Medulla oblongata (tissue), 1 donor: ENCODE measurements around the gene DOCK10.

Experiments used
- DNase-seq: peaks from one replicate; pipeline ENCODE4 v3.0.0-alpha.2; 2015; ENCODE audit errors: extremely low spot score

DOCK10 gene

DNA sequence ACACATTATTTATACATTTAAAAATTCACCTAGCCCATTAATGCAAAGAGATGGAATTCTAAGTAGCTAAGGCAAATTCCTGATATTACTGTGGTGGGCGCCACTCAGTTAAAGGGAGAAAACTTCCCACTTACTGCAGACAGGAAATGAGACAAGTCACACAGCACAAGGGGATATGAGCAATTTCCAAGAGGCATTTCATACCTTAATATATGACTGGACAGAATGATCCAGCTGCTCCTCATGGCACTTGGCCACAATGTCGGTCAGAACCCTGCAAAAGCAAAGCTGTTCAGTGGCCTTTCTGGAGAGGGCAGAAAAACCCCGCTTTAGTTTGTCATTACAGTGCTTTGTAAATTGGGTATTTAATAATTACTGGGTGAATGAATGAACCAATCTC, 204.7 kb downstream of the DOCK10 start:
- DNase-seq, result no peak

GRCh38 chr2:224837066-224837465, 205.2 kb downstream of the DOCK10 start:
- no peak for DNase-seq

DNA sequence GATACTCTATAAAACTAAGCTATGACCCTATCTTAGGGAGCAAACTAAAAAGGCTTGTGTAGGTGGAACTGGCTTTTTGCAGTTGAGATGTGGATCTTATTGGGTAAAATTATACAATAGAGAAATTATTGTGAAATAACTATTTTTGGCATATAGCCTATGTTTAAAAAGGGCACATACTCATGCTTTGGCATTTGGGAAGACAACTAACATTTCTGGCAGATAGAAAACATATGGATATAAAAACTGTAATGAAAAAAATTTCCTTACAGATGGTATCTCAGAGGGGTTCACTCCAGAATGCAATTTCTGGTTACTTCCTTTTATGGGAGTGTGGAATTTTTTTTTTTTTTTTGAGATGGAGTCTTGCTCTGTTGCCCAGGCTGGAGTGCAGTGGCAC, 206.0 kb downstream of the DOCK10 start:
- no peak for DNase-seq

GRCh38 chr2:224835405-224835804, 206.9 kb downstream of the DOCK10 start:
- no peak for DNase-seq

GRCh38 chr2:224833986-224834385, 208.3 kb downstream of the DOCK10 start:
- DNase-seq, result no peak

GRCh38 chr2:224832207-224832606, 210.1 kb downstream of the DOCK10 start:
- no peak for DNase-seq

DNA sequence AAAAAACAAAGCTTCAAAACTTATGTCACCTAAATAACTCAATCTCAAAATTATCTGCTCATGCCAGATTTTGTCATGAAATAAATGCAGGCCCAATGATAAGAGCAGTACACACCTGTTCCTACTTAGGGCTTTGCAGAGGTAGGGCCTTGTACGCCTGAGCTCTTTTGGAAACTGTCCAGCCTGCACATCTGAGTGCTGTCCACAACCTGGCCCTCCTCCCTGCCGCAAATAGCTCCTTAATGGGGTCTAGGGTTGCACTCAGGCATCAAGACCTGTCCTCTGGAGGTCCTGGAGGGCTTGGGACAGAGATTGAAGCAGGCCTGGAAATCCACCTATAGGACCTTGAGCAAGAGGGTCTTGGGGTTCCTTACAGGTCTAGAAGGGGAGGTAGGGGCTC, 210.7 kb downstream of the DOCK10 start:
- DNase-seq, result no peak

DNA sequence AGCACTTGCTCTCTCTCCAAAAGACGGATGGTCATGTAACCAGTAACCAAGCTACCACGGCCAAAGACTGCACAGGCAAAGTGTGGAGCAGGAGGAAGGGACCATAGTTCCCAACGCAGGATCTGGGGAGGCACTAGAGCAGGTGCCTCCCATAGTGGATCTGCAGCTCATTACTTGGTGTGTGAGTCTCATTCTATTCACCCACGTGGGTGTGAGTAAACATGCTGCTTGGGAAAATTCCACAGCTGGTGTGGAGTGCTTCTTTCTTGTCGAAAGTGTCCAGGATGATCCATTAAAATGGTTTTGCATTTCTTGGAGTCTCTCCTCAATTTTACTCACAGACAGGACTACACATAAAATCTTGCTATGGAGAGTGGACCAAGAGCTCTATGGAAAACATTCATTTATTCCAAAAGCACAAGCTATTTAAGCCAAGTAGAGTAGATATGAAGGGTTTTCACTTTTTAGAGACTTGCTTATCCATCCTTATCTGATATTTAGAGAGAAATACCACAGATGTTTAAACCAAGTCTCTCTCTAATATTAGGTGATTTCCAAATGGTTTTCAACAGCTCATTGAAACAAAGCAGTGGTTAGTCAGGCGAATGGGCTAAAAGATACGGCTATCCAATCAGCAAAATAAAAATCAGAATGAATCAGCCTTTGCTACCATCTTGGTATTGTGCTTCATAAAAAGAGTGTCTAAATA, 221.8 kb downstream of the DOCK10 start:
- DNase-seq, result no peak

- no peak for DNase-seq
Observed at GRCh38 chr2:224819075-224819474, 223.2 kb downstream of the DOCK10 start.

- DNase-seq, result no peak
Observed at GRCh38 chr2:224817676-224818075, 224.6 kb downstream of the DOCK10 start.

DNA sequence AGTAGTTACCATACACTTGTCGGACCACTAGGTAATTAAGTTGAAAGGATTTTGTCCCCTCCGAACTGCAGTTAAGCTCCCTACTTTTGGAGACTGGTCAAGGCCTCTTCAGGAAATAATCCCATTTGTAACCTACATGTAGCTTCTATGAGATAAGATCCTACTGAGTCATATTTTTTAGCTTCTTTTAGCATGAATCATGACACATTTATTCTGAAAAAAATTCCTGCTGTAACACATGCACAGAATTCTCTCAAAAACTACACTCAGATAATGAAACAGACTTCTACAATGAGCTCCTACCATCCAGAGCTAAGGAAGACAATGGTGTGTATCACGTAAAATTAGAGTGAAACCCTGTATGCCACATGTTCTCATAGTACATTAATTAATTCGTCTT, 225.5 kb downstream of the DOCK10 start:
- DNase-seq, result no peak

GRCh38 chr2:224813578-224813977, 228.7 kb downstream of the DOCK10 start:
- no peak for DNase-seq

GRCh38 chr2:224807153-224807964, 234.9 kb downstream of the DOCK10 start:
- no peak for DNase-seq

DNA sequence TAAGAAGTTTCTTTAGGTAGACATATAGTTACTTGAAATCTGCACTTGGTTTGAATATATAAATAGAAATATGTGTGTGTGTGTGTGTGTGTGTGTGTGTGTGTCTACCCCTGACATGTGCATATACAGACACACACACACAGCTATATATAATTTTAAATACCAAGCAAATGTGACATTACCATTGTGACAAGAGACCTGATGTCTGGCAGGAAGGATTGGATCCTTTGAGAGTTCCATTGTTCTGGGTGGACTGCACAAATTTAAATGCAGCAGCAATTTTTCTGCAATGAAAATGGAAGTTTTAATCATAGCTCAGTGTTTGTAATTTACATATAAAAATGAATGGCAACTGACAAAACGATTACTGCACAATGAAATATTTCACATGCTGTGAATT, 238.3 kb downstream of the DOCK10 start:
- DNase-seq, result no peak

GRCh38 chr2:224802407-224802806, 239.9 kb downstream of the DOCK10 start:
- no peak for DNase-seq

DNA sequence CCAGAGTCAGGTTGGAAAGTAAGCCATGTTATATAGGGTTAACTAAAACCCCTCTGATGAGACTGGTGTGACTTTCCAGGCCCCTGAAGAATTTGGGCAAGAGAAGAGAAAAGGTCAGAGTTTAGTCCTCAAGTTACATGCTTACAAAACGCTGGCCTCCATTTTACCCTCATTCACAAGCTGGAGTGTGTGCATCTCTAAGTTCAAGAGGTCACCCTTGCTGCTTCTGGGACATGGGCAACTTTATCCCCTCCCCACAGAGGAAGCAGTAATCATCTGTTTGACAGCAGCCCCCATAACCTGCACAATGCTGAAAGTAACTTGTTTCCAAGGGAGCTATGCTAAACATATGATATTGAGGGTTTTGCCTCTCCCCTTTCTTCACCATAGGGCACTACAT, 240.9 kb downstream of the DOCK10 start:
- no peak for DNase-seq

- no peak for DNase-seq
Observed at GRCh38 chr2:224799691-224800090, 242.6 kb downstream of the DOCK10 start.

- DNase-seq, result no peak
Observed at GRCh38 chr2:224798180-224798579, 244.1 kb downstream of the DOCK10 start.

- no peak for DNase-seq
Observed at GRCh38 chr2:224796695-224797305, 245.5 kb downstream of the DOCK10 start.

- no peak for DNase-seq
Observed at GRCh38 chr2:224793946-224794345, 248.3 kb downstream of the DOCK10 start.

GRCh38 chr2:224786848-224787247, 255.4 kb downstream of the DOCK10 start:
- DNase-seq, result no peak

DNA sequence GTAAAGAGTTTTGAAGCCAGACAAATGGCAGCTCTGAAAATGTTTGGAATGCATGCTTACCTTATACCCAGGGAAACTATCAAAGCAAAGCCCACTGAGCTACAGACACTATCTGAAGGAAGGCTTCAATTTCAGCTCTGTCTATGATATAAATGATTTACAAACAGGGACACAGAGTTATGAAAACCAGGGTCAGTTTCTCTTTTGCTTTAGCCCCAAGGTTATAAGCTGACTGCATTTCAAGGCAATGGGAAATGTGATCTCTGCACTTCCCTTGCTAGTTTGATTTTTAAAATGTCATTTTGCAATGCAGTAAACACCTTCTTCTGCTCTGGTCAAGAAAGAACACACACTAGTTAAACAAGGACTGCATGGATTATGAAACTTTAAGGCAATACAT, 260.9 kb downstream of the DOCK10 start:
- no peak for DNase-seq

DNA sequence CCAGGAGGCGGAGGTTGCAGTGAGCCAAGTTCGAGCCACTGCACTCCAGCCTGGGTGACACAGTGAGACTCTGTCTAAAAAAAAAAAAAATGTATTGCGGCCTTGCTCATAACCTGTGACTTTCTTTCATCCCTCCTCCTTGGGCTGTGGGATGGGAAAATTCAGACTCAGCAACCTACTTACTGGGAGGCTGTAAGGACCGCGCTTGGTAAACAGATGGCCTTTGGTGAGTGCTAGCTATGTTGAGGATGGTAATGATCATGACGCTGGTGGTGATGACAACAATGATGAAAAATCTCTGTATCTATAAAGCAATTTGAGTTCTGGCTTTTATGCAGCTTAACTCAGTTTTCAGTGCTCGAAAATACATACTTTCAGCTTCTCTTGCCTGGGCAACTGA, 261.4 kb downstream of the DOCK10 start:
- DNase-seq, result no peak
